Body of pancreas (tissue), 4 donors: ENCODE data around the gene TRAM2. TPM values are rescaled to one million over a fixed set of nuclear protein-coding genes. Genes with fewer than 3 reads are reported as not detected.

Experiments used
- ATAC-seq: fragments of 150-250 bp; one replicate; pipeline ENCODE4 v1.9.1; 2016
- DNase-seq, 4 donors: peaks; one replicate each; pipeline ENCODE4 v3.0.0-alpha.2; 2019
- H3K27ac ChIP-seq, 4 donors: fragments of 200-600 bp; sonication (generic); 1 replicate in 3 of 4; 2 replicates in 1 of 4; pipeline versions ENCODE4 v1.5.1 to v1.6.1; 2016 to 2019; ENCODE audit warnings: mild to moderate bottlenecking in 1 of 4, mixed read lengths in 1 of 4, moderate library complexity in 1 of 4
- H3K27me3 ChIP-seq, 2 donors: fragments of 200-600 bp; sonication (generic); one replicate each; pipeline ENCODE4 v1.6.0; 2016; ENCODE audit warnings: mild to moderate bottlenecking in 1 of 2
- H3K36me3 ChIP-seq, 2 donors: fragments of 200-600 bp; sonication (generic); replicated peaks in 1 of 2; 2 replicates each; pipeline ENCODE4 v1.5.1; 2016; ENCODE audit warnings: low read depth in 2 of 2; ENCODE audit not compliant: insufficient read depth in 1 of 2
- H3K4me1 ChIP-seq: fragments of 200-600 bp; sonication (generic); one replicate; pipeline ENCODE4 v1.6.0; 2016
- H3K4me3 ChIP-seq, 2 donors: fragments of 200-600 bp; sonication (generic); 1 replicate in 1 of 2; 2 replicates in 1 of 2; pipeline ENCODE4 v1.5.1; 2016 to 2019
- H3K9me3 ChIP-seq, 3 donors: fragments of 200-600 bp; sonication (generic); 1 replicate in 2 of 3; 2 replicates in 1 of 3; pipeline ENCODE4 v1.5.1; 2016
- CTCF ChIP-seq, 7 experiments: fragments of 450-650 bp in 4 of 7; fragments of 200-600 bp in 3 of 7; sonication (generic) in 3 of 7; IDR thresholded peaks; one replicate each; pipeline ENCODE4 v1.5.1; 2016 to 2019; ENCODE audit warnings: antibody characterized with exemption in 7 of 7
- POLR2A ChIP-seq, 3 donors: fragments of 450-650 bp; IDR thresholded peaks; one replicate each; pipeline ENCODE4 v1.6.1; 2016; ENCODE audit warnings: antibody characterized with exemption in 3 of 3, mild to moderate bottlenecking in 2 of 3
- WGBS, 2 donors: methylation state at CpG; one replicate each; pipeline ENCODE4 v1.1.5; 2017; 5-methylcytosine and 5-hydroxymethylcytosine counted together
- intact Hi-C: fragments of 100-400 bp; cut with DNase I; formaldehyde crosslinking; loops from one replicate; pipeline ENCODE4 v1.15.1; 2023
- total RNA-seq, 2 donors: library from RNA; depleted of rRNA; stranded (reverse); fragments of >200 nt; gene quantifications; one replicate each; pipeline ENCODE4 v1.1.0, GENCODE V29; 2016

TRAM2 gene
- total RNA-seq, 2 donors from 2014 or later, result 6.7 to 7.9 TPM

- Histone ChIP-seq H3K36me3 (no peaks in the 10 kb centered on the region), H3K27ac (no peak overlapping the region), H3K4me3 (no peak overlapping the region), H3K27me3 (no peaks in the 10 kb centered on the region), H3K4me1 (peaks cover 10% of the 10 kb centered on the region), H3K9me3 (no peaks in the 10 kb centered on the region)
- TF ChIP-seq POLR2A (IDR thresholded peaks at IDR 0.05), result no peak
- no peak for TF ChIP-seq CTCF (IDR thresholded peaks at IDR 0.05)
- 81 to 92% methylated on average over 3 to 4 of the region's 4 CpGs for WGBS, 2 donors
- no peak for ATAC-seq
- no peak for DNase-seq
- intact Hi-C loops, result no loop called here
Measured at GRCh38 chr6:52524918-52525317, 51.9 kb downstream of the TRAM2 start.

GRCh38 chr6:52523378-52524142 lies 53.3 kb downstream of the TRAM2 start:
- 56 to 60% methylated on average over 6 of the region's 6 CpGs for WGBS, 2 donors
- intact Hi-C loops, result no loop called here
- ATAC-seq (no peak), DNase-seq (no peak)
- no peak for TF ChIP-seq CTCF (IDR thresholded peaks at IDR 0.05)
- TF ChIP-seq POLR2A (IDR thresholded peaks at IDR 0.05), result no peak
- Histone ChIP-seq H3K36me3 (no peaks in the 10 kb centered on the region), H3K4me1 (peaks cover 10% of the 10 kb centered on the region), H3K27me3 (no peaks in the 10 kb centered on the region), H3K4me3 (no peak overlapping the region), H3K27ac (no peak overlapping the region), H3K9me3 (no peaks in the 10 kb centered on the region)

- Histone ChIP-seq H3K27ac (peak overlapping the region in 1 of 4 donors; percentile 10), H3K27me3 (no peaks in the 10 kb centered on the region), H3K4me1 (peaks cover 17% of the 10 kb centered on the region), H3K36me3 (no peaks in the 10 kb centered on the region), H3K4me3 (no peak overlapping the region), H3K9me3 (no peaks in the 10 kb centered on the region)
- DNase-seq, result no peak
- TF ChIP-seq POLR2A (IDR thresholded peaks at IDR 0.05) (no peak), CTCF (IDR thresholded peaks at IDR 0.05) (no peak)
- no peak for ATAC-seq
- WGBS, 2 donors, result 77 to 82% methylated on average over 3 of the region's 3 CpGs
- intact Hi-C loops, result no loop called here
Measured at GRCh38 chr6:52522655-52523054, 54.2 kb downstream of the TRAM2 start.

GRCh38 chr6:52522151-52522626 lies 54.7 kb downstream of the TRAM2 start:
- H3K27ac ChIP-seq, result no peak overlapping the region
- 64 to 65% methylated on average over 7 of the region's 7 CpGs for WGBS, 2 donors
- H3K36me3 ChIP-seq, result no peaks in the 10 kb centered on the region
- peaks cover 21% of the 10 kb centered on the region for H3K4me1 ChIP-seq
- ATAC-seq (no peak), DNase-seq (no peak)
- H3K9me3 ChIP-seq, result no peaks in the 10 kb centered on the region
- H3K27me3 ChIP-seq, result no peaks in the 10 kb centered on the region
- no peak for TF ChIP-seq CTCF (IDR thresholded peaks at IDR 0.05)
- TF ChIP-seq POLR2A (IDR thresholded peaks at IDR 0.05), result no peak
- intact Hi-C loops, result no loop called here
- no peak overlapping the region for H3K4me3 ChIP-seq

- H3K36me3 ChIP-seq, result no peaks in the 10 kb centered on the region
- TF ChIP-seq POLR2A (IDR thresholded peaks at IDR 0.05), result no peak
- TF ChIP-seq CTCF (IDR thresholded peaks at IDR 0.05), result no peak
- H3K4me3 ChIP-seq, result no peak overlapping the region
- ATAC-seq, result no peak
- WGBS, 2 donors, result 83 to 85% methylated on average over 4 of the region's 4 CpGs
- intact Hi-C loops, result no loop called here
- no peak for DNase-seq
- H3K9me3 ChIP-seq, result no peaks in the 10 kb centered on the region
- H3K27me3 ChIP-seq, result no peaks in the 10 kb centered on the region
- H3K4me1 ChIP-seq, result peaks cover 21% of the 10 kb centered on the region
- H3K27ac ChIP-seq, result no peak overlapping the region
Measured at GRCh38 chr6:52519618-52520017, 57.2 kb downstream of the TRAM2 start.
